Keratinocyte (primary cell): ENCODE results near the gene PPM1H. TPM values are rescaled to one million over a fixed set of nuclear protein-coding genes. Genes with fewer than 3 reads are reported as not detected.

Source experiments
- DNase-seq: peaks from one replicate; pipeline ENCODE4 v3.0.0-alpha.2; 2011; ENCODE audit warnings: low read depth, missing footprints, low spot score
- FAIRE-seq: peaks from 2 replicates; lab custom pipeline; 2011; peaks lifted over from hg19 to GRCh38; lab: Jason Lieb, UNC
- H2AFZ ChIP-seq: 2 replicates; pipeline ENCODE4 v1.6.0; 2012; ENCODE audit warnings: low read length, control low read depth, inconsistent platforms; ENCODE audit not compliant: control insufficient read depth
- H3K27ac ChIP-seq: 2 replicates; pipeline ENCODE4 v1.5.1; 2011; ENCODE audit warnings: low read length; ENCODE audit not compliant: control insufficient read depth, insufficient read depth
- H3K27me3 ChIP-seq: 3 replicates; pipeline ENCODE4 v1.6.0; 2011; ENCODE audit warnings: low read length; ENCODE audit not compliant: control insufficient read depth, insufficient read depth; ENCODE audit errors: extremely low read depth
- H3K36me3 ChIP-seq, 2 experiments: 2 replicates in 1 of 2; 3 replicates in 1 of 2; pipeline ENCODE4 v1.5.1; 2011; ENCODE audit warnings: low read length in 2 of 2, mild to moderate bottlenecking in 1 of 2; ENCODE audit not compliant: control insufficient read depth in 2 of 2, insufficient read depth in 2 of 2; ENCODE audit errors: extremely low read depth in 1 of 2
- H3K4me1 ChIP-seq: 3 replicates; pipeline ENCODE4 v1.5.1; 2011; ENCODE audit warnings: low read length; ENCODE audit not compliant: control insufficient read depth, insufficient read depth; ENCODE audit errors: extremely low read depth
- H3K4me2 ChIP-seq: 3 replicates; pipeline ENCODE4 v1.6.0; 2011; ENCODE audit warnings: low read depth, low read length; ENCODE audit not compliant: control insufficient read depth, insufficient read depth; ENCODE audit errors: extremely low read depth
- H3K4me3 ChIP-seq, 3 experiments: fragments of 200-600 bp in 1 of 3; sonication (generic) in 1 of 3; 2 replicates in 2 of 3; 3 replicates in 1 of 3; pipeline ENCODE4 v1.5.1; 2011 to 2016; ENCODE audit warnings: low read length in 3 of 3, mild to moderate bottlenecking in 3 of 3, control low read depth in 2 of 3, inconsistent platforms in 1 of 3, low read depth in 1 of 3, mixed read lengths in 1 of 3, mixed run types in 1 of 3, moderate library complexity in 1 of 3; ENCODE audit not compliant: control insufficient read depth in 2 of 3, insufficient read depth in 2 of 3; ENCODE audit errors: extremely low read depth in 1 of 3
- H3K79me2 ChIP-seq: 2 replicates; pipeline ENCODE4 v1.6.0; 2012; ENCODE audit warnings: low read length; ENCODE audit not compliant: control insufficient read depth, insufficient read depth
- H3K9ac ChIP-seq: 3 replicates; pipeline ENCODE4 v1.6.0; 2011; ENCODE audit warnings: low read length; ENCODE audit not compliant: control insufficient read depth, insufficient read depth; ENCODE audit errors: extremely low read depth
- H3K9me1 ChIP-seq: 3 replicates; pipeline ENCODE4 v1.6.0; 2011; ENCODE audit warnings: low read length; ENCODE audit not compliant: control insufficient read depth, insufficient read depth; ENCODE audit errors: extremely low read depth
- H3K9me3 ChIP-seq: 2 replicates; pipeline ENCODE4 v1.5.1; 2012; ENCODE audit warnings: low read depth, low read length; ENCODE audit not compliant: control insufficient read depth
- H4K20me1 ChIP-seq: 3 replicates; pipeline ENCODE4 v1.6.0; 2011; ENCODE audit warnings: low read length; ENCODE audit not compliant: control insufficient read depth, insufficient read depth; ENCODE audit errors: extremely low read depth
- CTCF ChIP-seq, 3 experiments: IDR thresholded peaks in 1 of 3; conservative IDR thresholded peaks in 1 of 3; optimal IDR thresholded peaks in 1 of 3; 2 replicates in 2 of 3; 3 replicates in 1 of 3; pipeline versions ENCODE3 to v1.5.1; 2011; ENCODE audit warnings: low read length in 3 of 3, mild to moderate bottlenecking in 3 of 3, moderate library complexity in 2 of 3, control low read depth in 1 of 3, inconsistent platforms in 1 of 3; ENCODE audit not compliant: insufficient read depth in 2 of 3; ENCODE audit errors: extremely low read depth in 1 of 3
- EZH2 ChIP-seq: IDR thresholded peaks from one replicate; pipeline ENCODE4 v1.6.1; 2012; ENCODE audit warnings: inconsistent platforms, mild to moderate bottlenecking, low read length, moderate library complexity
- dilution Hi-C: fragments of 300-500 bp; cut with MboI; formaldehyde crosslinking; loops from one replicate; pipeline ENCODE4 v1.7.0; 2020; ENCODE audit warnings: low sequenced_read_pairs; ENCODE audit not compliant: extremely low pct_ligation_motif_present
- polyA plus RNA-seq, 5 experiments: library from polyadenylated mRNA; depleted of rRNA in 3 of 5; stranded (reverse) in 3 of 5; stranded (forward) in 1 of 5; unstranded in 1 of 5; fragments of >200 nt; gene quantifications; 1 replicate in 1 of 5; 2 replicates in 3 of 5; 3 replicates in 1 of 5; pipeline versions ENCODE4 v1.2.1 to v1.2.3, GENCODE V29; 2011 to 2012; ENCODE audit warnings: missing spikeins in 2 of 5, low read depth in 1 of 5, low replicate concordance in 1 of 5

Gene PPM1H
- polyA plus RNA-seq, 1 donor (not counting 4 experiments of a cell fraction or from before 2014, with no cell fraction given): 0.09 TPM

GRCh38 chr12:62683776-62684569 lies 251.0 kb downstream of the PPM1H start:
- dilution Hi-C loops: no loop called here
- H3K27ac ChIP-seq: no peak overlapping the region
- no peaks in the 10 kb centered on the region for H3K9me3 ChIP-seq
- no peak for DNase-seq
- H3K36me3 ChIP-seq: no peaks in the 10 kb centered on the region
- no peak overlapping the region for H3K4me2 ChIP-seq
- H3K79me2 ChIP-seq: no peaks in the 10 kb centered on the region
- H3K4me3 ChIP-seq: no peak overlapping the region
- no peaks in the 10 kb centered on the region for H3K9me1 ChIP-seq
- H2AFZ ChIP-seq: peak overlapping the region; percentile 17
- no peak for TF ChIP-seq EZH2
- no peak for TF ChIP-seq CTCF (optimal IDR thresholded peaks at IDR 0.05 in 1 of 3, IDR thresholded peaks at IDR 0.05 in 1 of 3, conservative IDR thresholded peaks at IDR 0.05 in 1 of 3; ENCODE audit: extremely low read depth in 1 of 3, insufficient read depth in 2 of 3, low read length in 3 of 3)
- no peaks in the 10 kb centered on the region for H3K27me3 ChIP-seq
- FAIRE-seq: peak; percentile 46
- H3K4me1 ChIP-seq: no peaks in the 10 kb centered on the region
- H3K9ac ChIP-seq: no peak overlapping the region
- H4K20me1 ChIP-seq: no peaks in the 10 kb centered on the region

GRCh38 chr12:62681306-62681705 lies 253.6 kb downstream of the PPM1H start:
- FAIRE-seq: no peak
- TF ChIP-seq CTCF (optimal IDR thresholded peaks at IDR 0.05 in 1 of 3, IDR thresholded peaks at IDR 0.05 in 1 of 3, conservative IDR thresholded peaks at IDR 0.05 in 1 of 3; ENCODE audit: extremely low read depth in 1 of 3, insufficient read depth in 2 of 3, low read length in 3 of 3) (no peak), EZH2 (no peak)
- dilution Hi-C loops: no loop called here

More at GRCh38 chr12:62681306-62681705, 253.6 kb downstream of the PPM1H start:
- Histone ChIP-seq H3K79me2 (no peaks in the 10 kb centered on the region), H3K4me2 (no peak overlapping the region), H4K20me1 (no peaks in the 10 kb centered on the region), H3K4me1 (no peaks in the 10 kb centered on the region), H3K9me3 (peaks cover 7% of the 10 kb centered on the region), H3K9me1 (no peaks in the 10 kb centered on the region), H3K9ac (no peak overlapping the region), H3K27me3 (no peaks in the 10 kb centered on the region), H3K27ac (no peak overlapping the region), H3K4me3 (no peak overlapping the region), H2AFZ (no peak overlapping the region), H3K36me3 (no peaks in the 10 kb centered on the region)
- no peak for DNase-seq
